Nephron (organoid): ENCODE measurements around the gene KIF26B.

Experiments
- H3K27ac Mint-ChIP-seq, 3 experiments: 2 replicates each; pipeline ENCODE4 v1.8.0; 2020; ENCODE audit warnings: mixed read lengths in 3 of 3, mild to moderate bottlenecking in 2 of 3, moderate library complexity in 1 of 3
- H3K27me3 Mint-ChIP-seq: 2 replicates; pipeline ENCODE4 v1.8.0; 2021; ENCODE audit warnings: low read depth, mild to moderate bottlenecking, moderate library complexity, mixed read lengths
- H3K36me3 Mint-ChIP-seq: 2 replicates; pipeline ENCODE4 v1.8.0; 2020; ENCODE audit warnings: low read depth, mixed read lengths
- H3K4me1 Mint-ChIP-seq: 2 replicates; pipeline ENCODE4 v1.8.0; 2020; ENCODE audit warnings: mixed read lengths
- H3K4me3 Mint-ChIP-seq, 3 experiments: 2 replicates each; pipeline ENCODE4 v1.8.0; 2020; ENCODE audit warnings: mild to moderate bottlenecking in 3 of 3, mixed read lengths in 3 of 3, moderate library complexity in 2 of 3
- H3K9me3 Mint-ChIP-seq: 2 replicates; pipeline ENCODE4 v1.8.0; 2020; ENCODE audit warnings: mixed read lengths
- CTCF ChIP-seq, 3 experiments: fragments of 200-600 bp; sonication (generic); IDR thresholded peaks; one replicate each; pipeline ENCODE4 v1.5.0; 2021; ENCODE audit warnings: antibody characterized with exemption in 3 of 3; ENCODE audit not compliant: unreplicated experiment in 3 of 3

The KIF26B gene

GRCh38 chr1:245212221-245212710 is 57.5 kb downstream of the KIF26B start:
- H3K4me3 Mint-ChIP-seq, result no peak overlapping the region
- H3K27ac Mint-ChIP-seq, result peak overlapping the region in 1 of 3 experiments; percentile 34
- H3K4me1 Mint-ChIP-seq, result peaks cover 20% of the 10 kb centered on the region
- TF ChIP-seq CTCF (IDR thresholded peaks at IDR 0.05; ENCODE audit: unreplicated experiment in 3 of 3), result no peak
- peaks cover 28% of the 10 kb centered on the region for H3K36me3 Mint-ChIP-seq
- no peaks in the 10 kb centered on the region for H3K27me3 Mint-ChIP-seq
- H3K9me3 Mint-ChIP-seq, result peaks cover 3% of the 10 kb centered on the region

- H3K9me3 Mint-ChIP-seq, result no peaks in the 10 kb centered on the region
- no peak overlapping the region for H3K27ac Mint-ChIP-seq
- H3K27me3 Mint-ChIP-seq, result no peaks in the 10 kb centered on the region
- TF ChIP-seq CTCF (IDR thresholded peaks at IDR 0.05; ENCODE audit: unreplicated experiment in 3 of 3), result no peak
- peaks cover 20% of the 10 kb centered on the region for H3K4me1 Mint-ChIP-seq
- no peak overlapping the region for H3K4me3 Mint-ChIP-seq
- H3K36me3 Mint-ChIP-seq, result peaks cover 19% of the 10 kb centered on the region
Measured at GRCh38 chr1:245213066-245213831, 58.5 kb downstream of the KIF26B start.

GRCh38 chr1:245215071-245215470 is 60.3 kb downstream of the KIF26B start:
- peaks cover 12% of the 10 kb centered on the region for H3K36me3 Mint-ChIP-seq
- peak overlapping the region in 1 of 3 experiments; percentile 60 for H3K27ac Mint-ChIP-seq
- no peak for TF ChIP-seq CTCF (IDR thresholded peaks at IDR 0.05; ENCODE audit: unreplicated experiment in 3 of 3)
- H3K9me3 Mint-ChIP-seq, result no peaks in the 10 kb centered on the region
- no peak overlapping the region for H3K4me3 Mint-ChIP-seq
- H3K4me1 Mint-ChIP-seq, result peaks cover 20% of the 10 kb centered on the region
- H3K27me3 Mint-ChIP-seq, result no peaks in the 10 kb centered on the region

GRCh38 chr1:245216366-245217115 is 61.8 kb downstream of the KIF26B start:
- Mint-ChIP-seq H3K36me3 (peaks cover 10% of the 10 kb centered on the region), H3K4me1 (peaks cover 27% of the 10 kb centered on the region), H3K27ac (peak overlapping the region; percentile 56 to 76 (median 69)), H3K4me3 (no peak overlapping the region), H3K27me3 (peaks cover 4% of the 10 kb centered on the region), H3K9me3 (no peaks in the 10 kb centered on the region)
- TF ChIP-seq CTCF (IDR thresholded peaks at IDR 0.05; ENCODE audit: unreplicated experiment in 3 of 3), result no peak

- Mint-ChIP-seq H3K36me3 (peaks cover 7% of the 10 kb centered on the region), H3K9me3 (no peaks in the 10 kb centered on the region), H3K4me3 (no peak overlapping the region), H3K27ac (peak overlapping the region in 1 of 3 experiments; percentile 53), H3K27me3 (peaks cover 4% of the 10 kb centered on the region), H3K4me1 (peaks cover 22% of the 10 kb centered on the region)
- no peak for TF ChIP-seq CTCF (IDR thresholded peaks at IDR 0.05; ENCODE audit: unreplicated experiment in 3 of 3)
Measured at GRCh38 chr1:245217853-245218608, 63.2 kb downstream of the KIF26B start.
